Superior temporal gyrus (tissue), 1 donor: ENCODE data around the gene MYO5C.

Experiments used
- DNase-seq: peaks from one replicate; pipeline ENCODE4 v3.0.0-alpha.2; 2016; ENCODE audit errors: extremely low spot score

MYO5C gene

DNA sequence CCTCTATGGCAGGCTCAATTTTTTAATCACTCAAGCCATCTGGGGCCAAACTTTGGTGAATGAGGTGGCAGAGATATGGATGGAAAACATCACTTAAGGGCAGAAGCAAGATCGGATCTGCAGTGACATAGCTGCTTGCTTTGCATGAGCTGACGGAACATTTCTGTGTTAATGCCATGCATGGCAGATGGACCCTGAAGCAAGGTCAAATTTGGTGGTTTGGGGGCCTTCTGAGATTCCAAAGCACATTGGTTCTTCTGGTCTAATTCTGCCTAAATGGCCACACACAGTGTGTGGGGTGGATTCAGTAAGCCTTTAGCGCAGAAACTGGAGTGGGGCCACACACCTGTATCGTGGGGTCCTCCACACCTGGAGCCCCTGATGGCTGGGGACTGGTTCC, 144.7 kb downstream of the MYO5C start:
- no peak for DNase-seq

DNA sequence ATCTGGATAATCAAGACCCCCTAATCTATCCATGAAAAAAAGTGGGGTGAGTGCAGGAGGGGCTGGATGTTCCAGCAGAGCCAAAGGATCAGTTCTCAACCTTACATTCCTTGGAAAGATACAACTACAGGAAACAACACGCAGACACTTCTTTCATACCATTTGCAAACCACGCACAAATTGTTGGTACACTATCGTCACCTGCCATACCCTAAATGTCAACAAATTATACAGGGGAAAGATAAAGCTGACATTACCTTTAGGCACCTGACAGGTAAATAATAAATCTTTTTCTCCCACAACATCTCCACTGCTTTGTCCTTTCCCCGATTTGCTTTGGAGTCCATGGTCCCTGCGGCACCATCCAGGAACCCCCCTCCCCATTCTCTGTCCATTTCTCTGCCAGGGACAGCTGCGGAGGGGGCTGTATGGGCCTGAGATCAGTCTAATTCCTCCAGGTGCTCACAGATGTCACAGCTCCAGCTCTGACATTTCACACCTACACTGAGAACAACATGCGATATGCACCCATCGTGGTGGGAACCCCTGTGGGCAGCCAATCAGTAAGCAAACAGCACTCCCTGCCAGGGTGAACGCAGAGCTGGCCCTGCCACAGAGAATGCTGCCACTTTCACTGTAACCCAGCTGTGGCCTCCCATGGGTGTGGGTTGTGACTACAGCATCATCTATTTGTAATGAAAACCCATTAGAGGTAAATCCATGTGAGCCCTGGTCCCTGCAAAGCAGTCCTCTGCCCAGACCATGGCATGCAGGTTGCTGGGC, 145.4 kb downstream of the MYO5C start:
- no peak for DNase-seq

DNA sequence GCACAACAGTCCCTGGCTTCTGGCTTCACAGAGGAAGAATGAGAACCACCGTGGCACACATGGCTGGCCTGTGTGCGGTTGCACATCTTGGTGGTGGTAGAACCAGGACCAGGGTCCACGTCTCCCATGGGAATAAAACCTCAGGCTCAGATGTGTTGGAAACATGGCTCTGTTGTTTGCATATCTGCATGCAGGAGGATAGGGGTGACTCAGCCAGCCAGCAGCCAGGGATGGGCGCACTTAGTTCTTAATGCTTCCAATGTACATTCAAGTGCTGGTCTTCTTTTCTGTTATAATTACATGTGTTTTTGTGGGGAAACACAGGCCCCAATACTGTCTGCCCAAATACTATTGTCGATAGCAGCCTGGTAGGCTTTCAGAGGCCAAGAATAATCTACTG, 147.2 kb downstream of the MYO5C start:
- DNase-seq = no peak

DNA sequence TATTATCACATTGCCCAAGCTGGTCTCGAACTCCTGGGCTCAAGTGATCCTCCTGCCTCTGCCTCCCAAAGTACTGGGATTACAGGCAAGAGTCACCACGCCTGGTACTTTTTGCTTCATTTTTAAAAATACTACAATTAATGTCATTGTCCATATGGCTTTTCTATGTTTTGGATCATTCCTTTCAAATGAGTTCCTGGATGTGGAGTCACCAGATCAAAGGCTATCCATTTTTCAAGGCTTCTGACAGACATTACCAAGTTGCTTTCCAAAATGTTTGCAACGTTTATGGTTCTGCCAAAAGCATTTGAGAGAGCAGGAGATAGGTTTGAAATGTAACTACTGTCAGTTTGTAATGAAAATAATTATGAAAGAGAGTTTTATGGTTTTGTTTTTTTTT, 148.8 kb downstream of the MYO5C start:
- no peak for DNase-seq

DNA sequence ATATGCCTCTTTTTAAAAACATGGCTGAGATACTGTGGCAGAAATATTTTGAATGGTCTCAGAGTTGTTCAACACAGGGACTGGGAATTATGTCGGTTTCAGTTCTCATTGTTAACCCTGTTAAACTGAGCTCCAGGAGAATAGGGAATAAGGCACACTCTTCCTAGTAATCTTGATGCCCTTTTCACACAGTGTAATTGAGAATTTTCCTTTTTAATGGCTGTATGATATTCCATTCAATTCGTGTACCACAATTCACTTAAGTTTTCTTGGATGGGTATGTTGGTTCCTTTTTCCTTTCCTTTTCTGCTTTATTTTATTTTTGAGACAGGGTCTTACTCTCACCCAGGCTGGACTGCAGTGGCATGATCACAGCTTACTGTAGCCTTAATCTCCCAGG, 149.3 kb downstream of the MYO5C start:
- DNase-seq = no peak

GRCh38 chr15:52144656-52145178, 150.9 kb downstream of the MYO5C start:
- no peak for DNase-seq

- DNase-seq = no peak
Observed at GRCh38 chr15:52143873-52144272, 151.7 kb downstream of the MYO5C start.
